ENCODE results near the gene MITF. TPM values are rescaled to one million over a fixed set of nuclear protein-coding genes. Genes with fewer than 3 reads are reported as not detected.

Gene MITF
- polyA plus RNA-seq, 1 donor = 2.8 TPM

DNA sequence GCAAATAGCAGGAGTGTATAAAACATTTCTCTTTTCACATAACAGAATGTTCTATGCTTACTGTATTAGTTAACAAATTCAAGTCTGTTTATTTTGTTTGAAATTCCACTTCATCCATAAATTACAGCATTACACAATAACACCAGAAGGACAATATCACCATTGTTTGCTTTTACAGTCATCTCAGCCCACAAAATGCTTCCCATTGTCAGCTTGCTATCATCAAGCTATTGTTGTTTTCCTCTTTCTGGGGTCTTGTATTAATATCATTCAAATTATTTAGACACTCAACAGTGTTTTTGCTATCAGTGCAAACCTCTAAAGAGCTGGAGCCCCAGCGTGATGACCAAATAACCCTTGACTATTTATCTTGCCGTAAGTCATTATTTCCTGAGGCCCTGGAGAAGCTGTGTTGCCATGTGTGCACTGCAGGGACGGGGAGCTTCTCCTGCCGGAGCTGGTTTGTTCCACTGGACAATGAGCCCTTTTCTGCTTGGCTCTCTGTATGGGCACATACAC, 261.4 kb downstream of the MITF start:
- no peaks in the 10 kb centered on the region for H3K9me3 ChIP-seq (ENCODE audit: control insufficient read depth, low read depth, low read length)
- H3K36me3 ChIP-seq (ENCODE audit: control insufficient read depth, insufficient read depth, low read length) = no peaks in the 10 kb centered on the region
- no peaks in the 10 kb centered on the region for H3K4me1 ChIP-seq (ENCODE audit: control insufficient read depth, insufficient read depth, low read length)
- DNase-seq = no peak
- H3K27me3 ChIP-seq (ENCODE audit: control insufficient read depth, insufficient read depth, low read length) = no peaks in the 10 kb centered on the region
- H3K4me3 ChIP-seq (ENCODE audit: low read length) = no peak overlapping the region
- H3K27ac ChIP-seq (ENCODE audit: low read length) = no peak overlapping the region
- no CpG with 5 or more reads among the region's 4 CpGs for WGBS (ENCODE audit: insufficient coverage, low lambda C conversion rate)

DNA sequence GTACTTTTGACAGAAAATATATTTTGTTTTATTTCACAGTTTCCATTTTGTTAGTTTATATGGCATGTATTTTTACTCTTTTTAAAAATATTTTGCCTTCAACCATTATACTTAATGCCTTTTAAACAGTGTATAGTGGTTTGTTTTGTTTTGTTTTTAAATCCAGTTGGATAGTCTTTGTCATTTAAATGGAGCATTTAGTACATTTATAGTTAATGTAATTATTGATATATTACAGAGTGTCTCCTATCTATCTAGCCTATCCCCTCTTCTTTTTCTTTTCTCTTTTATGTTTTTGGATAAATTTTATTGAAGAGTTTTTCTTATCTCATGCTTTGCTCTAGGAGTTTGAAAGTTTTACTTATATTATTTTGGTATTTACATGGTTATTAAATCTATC, 263.9 kb downstream of the MITF start:
- no peak overlapping the region for H3K4me3 ChIP-seq (ENCODE audit: low read length)
- H3K27me3 ChIP-seq (ENCODE audit: control insufficient read depth, insufficient read depth, low read length) = no peaks in the 10 kb centered on the region
- H3K36me3 ChIP-seq (ENCODE audit: control insufficient read depth, insufficient read depth, low read length) = no peaks in the 10 kb centered on the region
- H3K9me3 ChIP-seq (ENCODE audit: control insufficient read depth, low read depth, low read length) = no peaks in the 10 kb centered on the region
- DNase-seq = no peak
- H3K4me1 ChIP-seq (ENCODE audit: control insufficient read depth, insufficient read depth, low read length) = no peaks in the 10 kb centered on the region
- no peak overlapping the region for H3K27ac ChIP-seq (ENCODE audit: low read length)

DNA sequence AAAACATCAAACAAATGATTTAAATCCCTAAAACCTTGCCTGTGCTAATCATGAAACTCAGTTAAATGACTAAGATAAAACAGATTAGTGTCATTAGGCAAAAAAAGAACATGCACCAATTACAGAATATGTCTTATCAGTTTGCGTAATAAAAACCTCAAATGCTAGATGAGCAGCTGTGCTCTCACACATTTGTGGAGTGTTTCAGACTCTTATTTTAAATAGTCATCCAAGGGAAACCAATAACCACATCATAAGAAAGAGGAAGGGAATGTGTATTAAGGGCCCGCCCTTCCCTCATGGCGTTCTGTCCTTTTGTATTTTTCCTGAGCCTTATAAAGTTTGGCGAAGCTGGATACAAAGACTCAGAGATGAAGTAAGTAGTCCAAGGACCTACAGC, 266.8 kb downstream of the MITF start:
- Histone ChIP-seq H3K4me1 (ENCODE audit: control insufficient read depth, insufficient read depth, low read length) (no peaks in the 10 kb centered on the region), H3K27me3 (ENCODE audit: control insufficient read depth, insufficient read depth, low read length) (no peaks in the 10 kb centered on the region), H3K9me3 (ENCODE audit: control insufficient read depth, low read depth, low read length) (no peaks in the 10 kb centered on the region), H3K27ac (ENCODE audit: low read length) (no peak overlapping the region), H3K36me3 (ENCODE audit: control insufficient read depth, insufficient read depth, low read length) (no peaks in the 10 kb centered on the region), H3K4me3 (ENCODE audit: low read length) (no peak overlapping the region)
- WGBS (ENCODE audit: insufficient coverage, low lambda C conversion rate) = no CpG with 5 or more reads among the region's 4 CpGs
- DNase-seq = no peak

DNA sequence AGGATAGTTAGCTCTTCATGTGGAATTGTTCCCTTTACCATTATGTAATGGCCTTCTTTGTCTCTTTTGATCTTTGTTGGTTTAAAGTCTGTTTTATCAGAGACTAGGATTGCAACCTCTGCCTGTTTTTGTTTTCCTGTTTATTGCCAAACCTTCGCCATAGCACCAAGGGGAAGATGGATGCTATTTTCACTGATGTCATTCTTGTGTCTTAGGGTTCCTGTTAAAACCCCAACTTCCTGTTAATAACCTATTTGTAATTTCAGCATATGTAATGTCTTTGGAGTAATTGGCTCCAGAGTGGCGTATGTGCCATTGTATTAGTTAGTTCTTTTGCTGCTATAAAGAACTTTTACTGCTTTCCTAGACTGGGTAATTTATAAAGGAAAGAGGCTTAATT, 271.1 kb downstream of the MITF start:
- Histone ChIP-seq H3K9me3 (ENCODE audit: control insufficient read depth, low read depth, low read length) (no peaks in the 10 kb centered on the region), H3K4me1 (ENCODE audit: control insufficient read depth, insufficient read depth, low read length) (no peaks in the 10 kb centered on the region), H3K4me3 (ENCODE audit: low read length) (no peak overlapping the region), H3K27ac (ENCODE audit: low read length) (no peak overlapping the region), H3K27me3 (ENCODE audit: control insufficient read depth, insufficient read depth, low read length) (no peaks in the 10 kb centered on the region), H3K36me3 (ENCODE audit: control insufficient read depth, insufficient read depth, low read length) (no peaks in the 10 kb centered on the region)
- no peak for DNase-seq
- WGBS (ENCODE audit: insufficient coverage, low lambda C conversion rate) = no CpG with 5 or more reads among the region's 2 CpGs

DNA sequence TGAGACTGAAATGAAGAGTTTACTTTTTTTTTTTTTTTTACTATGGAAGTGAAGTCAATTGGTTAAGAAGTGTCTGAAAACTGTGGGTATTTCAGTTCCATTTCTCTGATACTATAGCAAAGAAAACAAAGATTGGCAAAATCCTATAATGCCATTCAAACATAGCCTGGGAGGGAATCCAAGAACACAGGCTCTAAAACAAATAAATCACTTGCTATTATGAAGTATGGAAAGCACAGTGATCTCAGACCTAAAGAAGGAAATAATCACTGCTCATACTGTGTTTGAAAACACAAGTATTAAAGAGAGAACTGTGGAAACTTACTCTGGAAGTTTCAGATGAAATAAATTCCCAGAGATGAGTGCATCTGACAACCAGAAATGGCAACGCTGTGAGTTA, 272.3 kb downstream of the MITF start:
- no peaks in the 10 kb centered on the region for H3K9me3 ChIP-seq (ENCODE audit: control insufficient read depth, low read depth, low read length)
- no CpG with 5 or more reads among the region's 1 CpG for WGBS (ENCODE audit: insufficient coverage, low lambda C conversion rate)
- H3K36me3 ChIP-seq (ENCODE audit: control insufficient read depth, insufficient read depth, low read length) = no peaks in the 10 kb centered on the region
- H3K27ac ChIP-seq (ENCODE audit: low read length) = no peak overlapping the region
- H3K27me3 ChIP-seq (ENCODE audit: control insufficient read depth, insufficient read depth, low read length) = no peaks in the 10 kb centered on the region
- DNase-seq = no peak
- no peak overlapping the region for H3K4me3 ChIP-seq (ENCODE audit: low read length)
- no peaks in the 10 kb centered on the region for H3K4me1 ChIP-seq (ENCODE audit: control insufficient read depth, insufficient read depth, low read length)
